Uterus (tissue), 2 donors: Measurements from ENCODE around the gene GATAD2A.
"Not testable (repeated sequence)": the region's sequence is repeated elsewhere in the genome, so short reads cannot be mapped to it uniquely, and the experiment has no call there.

Experiments
- CTCF ChIP-seq, 4 experiments: fragments of 200-600 bp in 2 of 4; fragments of 450-650 bp in 2 of 4; sonication (generic) in 2 of 4; IDR thresholded peaks; one replicate each; pipeline ENCODE4 v1.5.1; 2016 to 2019; ENCODE audit warnings: antibody characterized with exemption in 4 of 4, mild to moderate bottlenecking in 2 of 4, moderate library complexity in 1 of 4
- POLR2A ChIP-seq, 2 donors: fragments of 450-650 bp; IDR thresholded peaks; one replicate each; pipeline ENCODE4 v1.6.1; 2016; ENCODE audit warnings: antibody characterized with exemption in 2 of 2, mild to moderate bottlenecking in 1 of 2, moderate library complexity in 1 of 2

DNA sequence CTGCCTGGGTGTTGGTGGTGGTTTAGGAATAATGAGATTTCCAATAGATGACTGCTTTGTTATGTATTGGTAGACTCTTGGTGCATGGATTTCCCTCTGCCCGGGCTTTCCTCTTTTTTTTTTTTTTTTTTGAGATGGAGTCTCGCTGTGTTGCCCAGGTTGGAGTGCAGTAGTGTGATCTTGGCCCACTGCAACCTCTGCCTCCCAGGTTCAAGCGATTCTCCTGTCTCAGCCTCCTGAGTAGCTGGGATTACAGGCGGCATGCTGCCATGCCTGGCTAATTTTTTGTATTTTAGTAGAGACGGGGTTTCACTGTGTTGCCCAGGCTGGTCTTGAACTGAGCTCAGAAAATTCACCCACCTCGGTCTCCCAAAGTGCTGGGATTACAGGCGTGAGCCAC lies 11.1 kb upstream of the GATAD2A start:
- TF ChIP-seq CTCF, POLR2A (IDR thresholded peaks at IDR 0.05): not testable (repeated sequence)
